DND-41 (cell line): Measurements from ENCODE around the gene KCNAB1.

Experiments used
- ATAC-seq: fragments of 200-7000 bp; cut with Tn5 transposase; 3 replicates; pipeline ENCODE4 v1.9.1; 2021; ENCODE audit warnings: low read depth; ENCODE audit not compliant: insufficient read depth
- DNase-seq: peaks from one replicate; pipeline ENCODE4 v3.0.0-alpha.2; 2020
- H2AFZ ChIP-seq: 2 replicates; pipeline ENCODE4 v1.6.0; 2012; ENCODE audit warnings: low read depth, low read length
- H3K27ac ChIP-seq: 2 replicates; pipeline ENCODE4 v1.5.1; 2012; ENCODE audit warnings: low read length, inconsistent platforms
- H3K27me3 ChIP-seq: fragments of 200-600 bp; sonication (generic); 2 replicates; pipeline ENCODE4 v1.6.0; 2012; ENCODE audit warnings: low read length, mild to moderate bottlenecking, inconsistent platforms; ENCODE audit not compliant: insufficient read depth, poor library complexity
- H3K36me3 ChIP-seq: 2 replicates; pipeline ENCODE4 v1.5.1; 2012; ENCODE audit warnings: low read length, inconsistent platforms; ENCODE audit not compliant: insufficient read depth
- H3K4me1 ChIP-seq: 2 replicates; pipeline ENCODE4 v1.5.1; 2012; ENCODE audit warnings: mild to moderate bottlenecking, low read length; ENCODE audit not compliant: insufficient read depth
- H3K4me2 ChIP-seq: 2 replicates; pipeline ENCODE4 v1.6.0; 2012; ENCODE audit warnings: mild to moderate bottlenecking, moderate library complexity, low read length, inconsistent platforms; ENCODE audit not compliant: insufficient read depth
- H3K4me3 ChIP-seq, 2 experiments: fragments of 200-600 bp in 1 of 2; shearing (Covaris generic) in 1 of 2; 2 replicates each; pipeline ENCODE4 v1.5.1; 2012 to 2016; ENCODE audit warnings: inconsistent platforms in 2 of 2, low read length in 2 of 2, mild to moderate bottlenecking in 2 of 2, low read depth in 1 of 2, moderate library complexity in 1 of 2
- H3K79me2 ChIP-seq: 2 replicates; pipeline ENCODE4 v1.6.0; 2012; ENCODE audit warnings: low read length, inconsistent platforms; ENCODE audit not compliant: insufficient read depth
- H3K9ac ChIP-seq: 2 replicates; pipeline ENCODE4 v1.6.0; 2012; ENCODE audit warnings: low read depth, mild to moderate bottlenecking, inconsistent platforms, low read length, moderate library complexity
- H3K9me3 ChIP-seq: 2 replicates; pipeline ENCODE4 v1.5.1; 2012; ENCODE audit warnings: low read length, moderate library complexity, mild to moderate bottlenecking, inconsistent platforms; ENCODE audit not compliant: insufficient read depth, severe bottlenecking
- H4K20me1 ChIP-seq: 2 replicates; pipeline ENCODE4 v1.6.0; 2012; ENCODE audit warnings: low read length; ENCODE audit not compliant: insufficient read depth
- EZH2 ChIP-seq: IDR thresholded peaks from 3 replicates; pipeline ENCODE4 v1.6.1; 2012; ENCODE audit warnings: borderline replicate concordance, low read depth, mild to moderate bottlenecking, moderate library complexity, low read length, inconsistent platforms; ENCODE audit not compliant: severe bottlenecking
- TF ChIP-seq, protein P1 (sequence below): IDR thresholded peaks from 2 replicates; pipeline ENCODE4 v1.5.1; 2012; ENCODE audit warnings: borderline replicate concordance, low read length, moderate library complexity, mild to moderate bottlenecking; ENCODE audit not compliant: poor library complexity, severe bottlenecking; ENCODE audit errors: extremely low read depth

The KCNAB1 gene

GRCh38 chr3:156148345-156148945, 28.1 kb downstream of the KCNAB1 start:
- H3K9me3 ChIP-seq = no peaks in the 10 kb centered on the region
- no peaks in the 10 kb centered on the region for H3K79me2 ChIP-seq
- no peaks in the 10 kb centered on the region for H3K4me1 ChIP-seq
- H3K27ac ChIP-seq = no peak overlapping the region
- no peak overlapping the region for H3K9ac ChIP-seq
- no peak overlapping the region for H3K4me2 ChIP-seq
- DNase-seq = no peak
- ATAC-seq = no peak
- no peak overlapping the region for H3K4me3 ChIP-seq
- H3K36me3 ChIP-seq = no peaks in the 10 kb centered on the region
- peaks cover 8% of the 10 kb centered on the region for H3K27me3 ChIP-seq
- H2AFZ ChIP-seq = no peak overlapping the region
- H4K20me1 ChIP-seq = no peaks in the 10 kb centered on the region
- no peak for TF ChIP-seq EZH2
- TF ChIP-seq, protein P1, sequence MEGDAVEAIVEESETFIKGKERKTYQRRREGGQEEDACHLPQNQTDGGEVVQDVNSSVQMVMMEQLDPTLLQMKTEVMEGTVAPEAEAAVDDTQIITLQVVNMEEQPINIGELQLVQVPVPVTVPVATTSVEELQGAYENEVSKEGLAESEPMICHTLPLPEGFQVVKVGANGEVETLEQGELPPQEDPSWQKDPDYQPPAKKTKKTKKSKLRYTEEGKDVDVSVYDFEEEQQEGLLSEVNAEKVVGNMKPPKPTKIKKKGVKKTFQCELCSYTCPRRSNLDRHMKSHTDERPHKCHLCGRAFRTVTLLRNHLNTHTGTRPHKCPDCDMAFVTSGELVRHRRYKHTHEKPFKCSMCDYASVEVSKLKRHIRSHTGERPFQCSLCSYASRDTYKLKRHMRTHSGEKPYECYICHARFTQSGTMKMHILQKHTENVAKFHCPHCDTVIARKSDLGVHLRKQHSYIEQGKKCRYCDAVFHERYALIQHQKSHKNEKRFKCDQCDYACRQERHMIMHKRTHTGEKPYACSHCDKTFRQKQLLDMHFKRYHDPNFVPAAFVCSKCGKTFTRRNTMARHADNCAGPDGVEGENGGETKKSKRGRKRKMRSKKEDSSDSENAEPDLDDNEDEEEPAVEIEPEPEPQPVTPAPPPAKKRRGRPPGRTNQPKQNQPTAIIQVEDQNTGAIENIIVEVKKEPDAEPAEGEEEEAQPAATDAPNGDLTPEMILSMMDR = no peak

GRCh38 chr3:156148946-156149381, 28.6 kb downstream of the KCNAB1 start:
- Histone ChIP-seq H2AFZ (no peak overlapping the region), H3K27ac (no peak overlapping the region), H3K4me3 (no peak overlapping the region), H3K9ac (no peak overlapping the region), H3K79me2 (no peaks in the 10 kb centered on the region), H3K4me2 (no peak overlapping the region), H3K9me3 (no peaks in the 10 kb centered on the region), H3K36me3 (no peaks in the 10 kb centered on the region), H4K20me1 (no peaks in the 10 kb centered on the region), H3K27me3 (peaks cover 8% of the 10 kb centered on the region), H3K4me1 (no peaks in the 10 kb centered on the region)
- DNase-seq = no peak
- no peak for ATAC-seq
- no peak for TF ChIP-seq EZH2
- TF ChIP-seq, protein P1 = no peak

- no peak overlapping the region for H3K9ac ChIP-seq
- H3K9me3 ChIP-seq = no peaks in the 10 kb centered on the region
- no peak overlapping the region for H3K27ac ChIP-seq
- H3K36me3 ChIP-seq = no peaks in the 10 kb centered on the region
- H3K4me1 ChIP-seq = no peaks in the 10 kb centered on the region
- H3K79me2 ChIP-seq = no peaks in the 10 kb centered on the region
- no peak for ATAC-seq
- no peaks in the 10 kb centered on the region for H4K20me1 ChIP-seq
- H3K4me2 ChIP-seq = no peak overlapping the region
- peaks cover 8% of the 10 kb centered on the region for H3K27me3 ChIP-seq
- no peak for TF ChIP-seq EZH2
- TF ChIP-seq, protein P1 = no peak
- DNase-seq = no peak
- H3K4me3 ChIP-seq = no peak overlapping the region
- no peak overlapping the region for H2AFZ ChIP-seq
Observed at GRCh38 chr3:156149876-156150275, 29.5 kb downstream of the KCNAB1 start.
